Activated CD4-positive, alpha-beta T cell treated with anti-CD3 and anti-CD28 coated beads, Interleukin-2, amount 50 U/mL, for 4 hours (primary cell): ENCODE measurements around the gene NUP85.
"Not testable (repeated sequence)": the region's sequence is repeated elsewhere in the genome, so short reads cannot be mapped to it uniquely, and the experiment has no call there.

Experiments used
- DNase-seq, 2 experiments: peaks; one replicate each; pipeline ENCODE4 v3.0.0-alpha.2; 2020

The NUP85 gene

DNA sequence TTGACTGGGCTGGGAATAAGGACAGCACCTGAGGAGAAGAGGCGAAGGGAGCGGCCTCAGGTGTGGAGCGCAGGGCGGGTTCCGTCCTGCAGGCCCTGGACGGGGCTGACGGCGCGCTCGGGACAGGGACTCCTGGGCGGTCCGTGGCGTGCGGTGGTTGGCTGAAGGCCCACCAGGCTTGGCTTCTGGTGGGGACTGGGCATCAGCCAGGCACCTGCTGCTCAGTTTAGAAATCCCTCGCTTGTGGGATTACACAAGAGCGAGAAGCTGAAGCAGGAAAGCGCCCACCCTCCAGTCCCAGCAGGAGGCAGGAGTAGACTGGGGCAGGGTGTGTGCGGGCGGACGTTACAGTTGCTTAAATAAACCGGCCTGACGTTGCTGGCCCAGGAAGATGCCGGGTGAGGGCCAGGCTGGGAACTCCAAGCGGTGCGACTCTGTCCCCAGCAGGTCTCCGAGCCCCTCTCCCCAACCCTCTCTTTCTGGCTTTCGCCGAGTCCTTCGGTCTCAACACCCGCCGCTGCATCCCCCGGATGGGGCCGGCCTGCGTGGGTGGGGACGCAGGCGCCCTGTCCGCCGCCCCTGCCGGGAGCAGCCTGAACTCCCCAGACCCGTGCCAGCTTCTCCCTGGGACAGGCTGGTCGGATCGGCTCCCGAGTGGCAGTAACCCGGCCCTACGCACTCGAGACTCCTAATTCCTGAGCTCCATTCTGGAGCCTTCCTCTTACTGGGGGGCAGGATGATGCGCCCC lies 64.9 kb downstream of the NUP85 start:
- peak in 1 of 2 experiments; percentile 38 for DNase-seq

GRCh38 chr17:75270966-75271232 lies 65.4 kb downstream of the NUP85 start, which contains the start of gene MIF4GD:
Gene MIF4GD, minus strand, starts transcription at chr17:75271231. Its CDS starts 1,036 bp downstream, at chr17:75270195.
- DNase-seq = no peak

DNA sequence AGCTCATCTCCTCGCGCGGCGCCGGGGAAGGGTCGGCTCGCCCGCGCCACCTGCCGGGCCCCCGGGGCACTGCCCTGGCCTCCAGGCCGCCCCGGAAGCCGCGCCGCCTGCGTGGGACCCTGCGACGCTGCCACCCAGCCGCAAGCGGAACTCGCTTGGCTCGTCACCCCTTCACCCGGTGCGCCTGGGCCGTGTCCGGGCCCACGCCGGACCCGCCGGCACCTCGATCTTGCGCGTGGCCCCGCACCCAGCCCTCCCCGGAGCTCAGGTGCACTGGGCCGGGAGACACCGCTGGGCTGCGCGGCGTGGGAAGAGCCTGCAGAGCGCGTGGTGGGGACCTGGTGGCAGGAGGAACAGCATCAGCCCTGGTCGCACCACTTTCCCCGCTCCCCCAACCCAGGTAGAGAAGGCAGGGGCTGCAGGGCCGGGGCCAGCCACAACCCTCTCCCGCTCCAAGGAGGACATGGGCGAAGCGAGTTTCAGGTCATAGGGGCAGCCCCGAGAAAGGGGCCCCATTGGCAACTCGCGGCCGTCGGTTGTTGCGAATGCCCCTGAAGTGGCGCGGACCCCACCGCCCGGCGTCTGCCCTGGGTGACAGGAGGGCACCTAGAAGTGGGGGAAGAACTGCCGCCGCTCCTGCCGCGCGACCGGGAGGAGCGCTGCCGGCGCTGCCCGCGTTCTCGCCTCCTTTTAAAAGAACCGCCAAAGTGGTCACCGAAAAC lies 65.9 kb downstream of the NUP85 start:
- peak; percentile 78 to 81 for DNase-seq

DNA sequence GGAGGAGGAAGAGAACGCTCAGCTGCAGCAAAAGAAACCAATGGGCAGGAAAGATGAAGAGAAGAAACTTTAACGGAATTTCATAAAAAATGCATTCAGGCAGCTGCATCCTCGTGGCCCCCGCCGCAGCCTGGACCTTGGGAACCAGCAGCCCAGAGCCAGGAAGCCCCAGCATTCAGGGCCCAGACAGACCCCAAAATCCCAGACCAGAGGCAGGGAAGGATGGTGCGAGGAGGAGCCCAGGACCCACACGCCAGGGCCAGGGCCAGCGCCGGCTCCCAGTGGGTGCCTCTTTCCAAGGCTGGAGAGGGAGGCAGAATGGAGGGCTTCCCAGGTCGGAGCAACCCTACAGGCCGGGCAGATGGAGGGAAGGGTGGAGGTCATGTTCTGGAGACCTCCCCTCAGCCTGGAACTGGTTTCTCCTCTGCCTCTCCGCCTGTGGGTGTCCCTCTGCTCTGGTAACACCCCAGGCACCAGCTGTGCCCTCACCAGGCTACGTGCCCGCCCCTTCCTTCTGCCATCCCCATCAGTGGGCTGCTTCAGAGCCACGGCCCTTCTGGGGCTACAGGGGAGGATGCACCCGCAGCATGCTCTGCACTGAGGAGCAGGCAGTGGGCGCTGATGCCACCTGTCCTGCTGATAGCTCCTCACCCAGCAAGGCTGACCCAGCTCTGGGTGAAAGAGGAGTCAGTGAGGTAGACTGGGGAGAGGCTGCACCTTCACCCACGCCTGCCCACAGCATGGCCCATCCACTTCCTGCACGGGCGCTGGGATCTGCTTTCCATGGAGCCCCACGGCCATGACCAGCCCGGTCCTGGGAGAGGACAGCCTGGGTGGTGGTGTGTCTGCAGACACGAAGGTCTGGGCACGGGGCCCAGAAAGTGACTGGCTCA lies 66.7 kb downstream of the NUP85 start:
- DNase-seq = peak in 1 of 2 experiments; percentile 3

DNA sequence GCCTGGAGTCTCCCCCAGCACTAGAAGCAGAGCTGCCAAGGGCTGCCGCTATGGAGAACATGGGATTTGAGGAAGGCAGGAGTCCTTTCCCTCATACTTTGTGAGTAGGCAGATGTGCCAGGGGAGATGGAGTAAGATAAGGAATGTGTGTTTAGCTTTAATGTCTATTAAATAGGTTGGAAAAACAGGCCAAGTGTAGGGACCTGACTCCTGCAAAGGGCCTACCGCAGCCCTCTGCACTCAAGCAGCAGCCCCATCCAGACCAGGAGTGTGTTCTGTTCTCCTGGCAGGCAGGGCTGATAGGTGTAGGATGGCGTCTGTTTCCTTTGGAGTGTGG lies 67.3 kb downstream of the NUP85 start:
- DNase-seq = no peak

DNA sequence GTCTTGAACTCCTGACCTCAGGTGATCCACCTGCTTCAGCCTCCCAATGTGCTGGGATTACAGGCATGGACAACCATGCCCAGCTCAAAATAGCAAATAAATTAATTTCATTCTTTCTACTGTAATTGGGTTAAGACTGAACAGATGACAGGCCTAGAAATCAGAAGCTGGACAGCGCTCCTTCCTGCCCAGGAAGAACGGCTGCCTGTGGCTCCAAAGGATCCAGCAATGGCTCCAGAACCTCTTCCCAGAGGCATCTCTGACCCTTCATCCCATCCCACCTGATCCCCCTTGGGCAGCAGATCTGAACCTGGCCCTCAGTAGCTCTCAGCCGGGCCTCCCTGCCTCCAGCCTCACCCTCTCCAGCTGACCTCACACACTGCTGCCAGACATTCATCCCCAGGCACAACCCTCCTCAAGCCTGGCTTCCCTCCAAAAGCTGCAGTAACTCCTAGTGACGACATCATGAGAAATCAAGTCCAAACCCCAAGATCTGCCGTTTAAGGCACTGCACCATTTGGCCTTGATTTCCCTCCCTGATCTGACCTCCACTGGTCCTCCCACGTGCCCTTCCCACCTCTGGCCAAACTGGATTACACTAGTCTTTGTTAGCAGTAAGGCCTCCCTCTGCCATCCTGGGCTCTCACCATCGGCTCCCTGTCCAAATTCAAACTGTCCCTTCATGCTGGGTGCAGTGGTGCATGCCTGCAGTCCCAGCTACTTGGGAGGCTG lies 68.7 kb downstream of the NUP85 start:
- DNase-seq = no peak

DNA sequence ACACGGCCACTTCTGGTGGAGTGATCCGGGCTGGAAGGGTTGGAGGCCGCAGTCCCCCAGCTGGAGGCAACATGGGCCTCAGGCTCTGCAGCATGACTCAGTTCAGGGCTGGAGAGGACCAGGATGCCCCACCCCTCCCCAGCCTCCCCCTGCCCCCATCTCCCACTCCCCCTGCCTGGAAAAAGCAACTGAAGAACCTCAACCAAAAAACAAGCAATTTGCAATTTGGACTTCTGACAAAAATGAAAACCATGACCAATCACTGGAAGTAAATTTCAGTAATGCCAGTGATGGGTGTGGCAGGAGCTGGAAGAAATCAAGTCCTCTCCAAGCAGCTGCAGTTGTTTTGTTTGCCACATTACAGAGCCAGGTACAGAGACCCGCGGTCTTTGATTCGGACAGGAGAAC lies 72.2 kb downstream of the NUP85 start:
- DNase-seq = no peak

- DNase-seq = not testable (repeated sequence)
Observed at GRCh38 chr17:75280189-75280588, 74.7 kb downstream of the NUP85 start.

GRCh38 chr17:75285123-75285522 lies 79.6 kb downstream of the NUP85 start:
- DNase-seq = no peak
